Body of pancreas (tissue), 4 donors: Measurements from ENCODE around the gene LMBR1.

Experiments used
- CTCF ChIP-seq, 7 experiments: fragments of 450-650 bp in 4 of 7; fragments of 200-600 bp in 3 of 7; sonication (generic) in 3 of 7; IDR thresholded peaks; one replicate each; pipeline ENCODE4 v1.5.1; 2016 to 2019; ENCODE audit warnings: antibody characterized with exemption in 7 of 7
- POLR2A ChIP-seq, 3 donors: fragments of 450-650 bp; IDR thresholded peaks; one replicate each; pipeline ENCODE4 v1.6.1; 2016; ENCODE audit warnings: antibody characterized with exemption in 3 of 3, mild to moderate bottlenecking in 2 of 3

- TF ChIP-seq POLR2A (IDR thresholded peaks at IDR 0.05), result no peak
- TF ChIP-seq CTCF (IDR thresholded peaks at IDR 0.05), result no peak
These were observed 56.5 kb downstream of the LMBR1 start for GRCh38 chr7:156836443-156836842.
